ENCODE results near the gene TRPM5.
A peak's percentile ranks its signal among the peaks of the same experiment; 100 is the strongest.
"Not testable (repeated sequence)": the region's sequence is repeated elsewhere in the genome, so short reads cannot be mapped to it uniquely, and the experiment has no call there.

Gene TRPM5

DNA sequence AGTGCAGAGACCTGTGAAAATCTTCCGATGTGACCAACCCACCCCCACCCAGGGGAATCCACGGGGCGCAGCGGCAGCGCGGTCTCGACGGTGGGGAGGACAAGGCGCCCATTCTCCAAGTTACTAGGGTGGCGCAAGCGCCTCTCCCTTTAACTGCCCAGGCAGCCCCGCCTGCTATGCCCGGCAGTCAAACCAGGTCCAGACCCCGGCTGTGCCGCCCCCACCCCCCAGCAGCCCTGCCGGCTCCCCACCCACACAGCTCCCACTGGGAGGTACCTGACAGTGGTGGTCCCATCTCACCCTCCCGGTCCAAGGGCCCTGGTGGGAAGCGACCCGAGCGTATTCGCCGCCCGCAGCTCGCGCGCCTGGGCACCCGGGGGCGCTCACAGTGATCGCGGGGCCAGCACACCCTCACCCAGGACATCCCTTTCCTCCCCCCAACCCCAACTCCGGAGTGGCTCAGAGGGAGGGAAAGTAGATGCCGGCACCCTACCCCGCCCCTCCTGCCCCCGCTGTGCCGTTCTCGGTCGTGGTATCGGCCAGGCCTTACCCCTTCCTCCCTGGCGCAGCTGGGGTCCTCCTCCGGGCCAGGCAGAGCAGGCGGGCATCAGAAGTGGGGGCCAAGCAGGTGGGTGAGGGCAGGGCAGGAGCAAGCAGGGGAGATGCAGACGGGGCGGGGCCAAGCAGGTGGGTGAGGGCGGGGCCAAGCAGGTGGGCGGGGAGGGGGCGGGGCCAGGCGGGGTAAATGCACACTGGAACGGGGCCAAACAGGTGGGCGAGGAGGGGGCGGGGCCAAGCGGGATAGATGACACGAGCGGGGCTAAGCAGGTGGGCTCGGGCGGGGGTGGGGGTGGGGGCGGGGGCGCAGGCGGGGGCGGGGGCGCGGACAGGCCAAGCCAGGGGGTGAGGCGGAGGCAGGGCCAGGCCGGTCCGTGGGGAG, at the start of gene TRPM5:
TSS of gene TRPM5 (minus strand) at position 634 of the 940 bp plus-strand sequence. CDS start 21,478 bp downstream, outside the sequence.
- DNase-seq (ENCODE audit: low spot score), result peak; percentile 5

DNA sequence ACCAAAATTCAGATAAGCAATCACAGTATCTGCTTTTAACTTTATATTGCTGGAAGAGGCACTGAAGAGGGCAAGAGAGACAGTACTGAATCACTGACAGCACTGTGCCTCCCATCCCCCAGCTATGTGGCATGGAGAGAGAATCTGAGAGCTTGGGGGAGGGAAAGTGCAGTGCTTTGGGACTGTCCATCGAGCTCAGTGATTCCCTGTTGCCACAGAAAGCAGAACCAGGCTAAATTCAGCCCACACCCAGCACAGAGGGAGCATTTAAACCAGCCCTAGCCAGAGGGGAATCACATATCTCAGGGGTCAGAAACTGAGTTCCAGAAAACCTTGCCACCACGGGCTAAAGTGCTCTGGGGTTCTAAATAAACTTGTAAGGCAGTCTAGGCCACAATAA, 44.8 kb upstream of the TRPM5 start:
- no peak for DNase-seq (ENCODE audit: low spot score)

DNA sequence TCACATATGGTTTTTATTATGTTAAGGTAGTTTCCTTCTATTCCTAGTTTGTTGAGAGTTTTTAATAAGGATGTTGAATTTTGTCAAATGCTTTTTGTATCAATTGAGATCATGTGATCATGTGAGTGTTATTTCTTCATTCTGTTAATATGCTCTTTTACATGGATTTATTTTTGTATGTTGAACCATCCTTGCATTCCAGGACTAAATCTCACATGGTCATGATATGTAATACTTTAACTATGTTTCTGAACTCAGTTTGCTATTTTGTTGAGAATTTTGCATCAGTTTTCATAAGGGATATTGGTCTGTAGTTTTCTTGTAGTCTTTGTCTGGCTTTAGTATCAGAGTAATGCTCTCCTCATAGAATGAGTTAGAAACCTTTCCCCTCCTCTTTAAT, 43.7 kb upstream of the TRPM5 start:
- DNase-seq (ENCODE audit: low spot score), result no peak

DNA sequence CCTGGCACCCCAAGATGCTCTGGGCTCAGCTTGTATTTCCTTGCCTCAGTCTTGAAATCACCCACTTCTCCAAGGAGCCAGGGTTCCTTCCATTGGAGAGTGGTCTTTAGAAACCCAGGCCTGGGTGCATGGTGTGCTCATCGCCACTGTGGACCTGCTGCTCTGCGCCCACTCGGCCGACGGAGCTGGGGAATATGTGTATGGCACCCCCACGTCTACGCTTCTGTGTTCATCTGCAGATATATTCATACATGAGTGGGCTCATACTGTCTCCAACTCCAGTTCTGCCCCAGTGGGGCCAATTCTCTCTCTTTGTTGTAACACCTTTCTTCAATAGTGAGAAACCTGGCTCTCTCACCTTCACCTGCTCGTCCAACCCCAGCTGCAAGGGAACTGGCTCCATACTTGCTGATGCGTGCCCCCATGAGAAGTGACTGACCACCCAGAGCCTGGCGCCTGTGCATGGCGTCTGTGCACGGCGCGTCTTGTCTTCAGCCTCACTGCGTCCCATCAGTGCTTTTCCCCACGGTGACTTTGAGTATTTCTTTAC, 40.3 kb upstream of the TRPM5 start:
- no peak for DNase-seq (ENCODE audit: low spot score)

DNA sequence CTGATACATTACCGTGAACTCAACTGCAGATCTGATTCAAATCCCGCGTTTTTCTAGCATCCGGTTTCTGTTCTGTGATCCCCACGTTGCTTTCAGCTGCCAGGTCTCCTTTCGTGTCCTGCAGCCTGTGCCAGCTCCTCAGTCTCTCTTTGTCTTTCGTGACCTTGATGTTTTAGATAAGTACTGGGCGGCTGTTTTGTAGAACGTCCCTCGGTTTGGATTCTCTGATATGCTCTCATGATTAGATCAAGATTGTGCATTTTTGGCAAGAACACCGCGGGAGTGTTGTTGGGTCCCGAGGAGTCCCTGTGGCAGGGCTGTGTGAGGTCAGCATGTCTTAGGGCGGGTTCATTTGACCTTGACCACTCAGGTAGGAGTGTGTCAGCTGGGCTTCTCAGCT, 39.1 kb upstream of the TRPM5 start:
- DNase-seq (ENCODE audit: low spot score), result no peak

DNA sequence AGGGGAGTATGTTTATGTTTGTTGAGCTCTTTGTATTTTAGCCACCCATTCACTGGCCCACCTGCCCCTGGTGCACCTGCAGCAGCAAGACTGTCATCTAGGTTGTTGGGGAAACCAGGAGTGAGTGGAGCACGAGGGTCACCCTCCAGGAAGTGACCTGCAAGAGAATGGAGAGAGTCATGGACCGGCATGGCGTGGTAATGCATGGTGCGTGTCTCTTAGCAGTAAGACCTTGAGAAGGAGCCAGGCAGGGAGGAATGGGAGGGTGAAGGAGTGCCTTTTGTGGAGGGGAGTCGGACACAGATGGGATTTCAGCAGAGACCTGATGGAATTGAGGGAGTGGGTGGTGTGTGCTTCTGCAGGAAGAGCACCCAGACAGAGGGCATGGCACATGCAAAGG, 38.4 kb upstream of the TRPM5 start:
- no peak for DNase-seq (ENCODE audit: low spot score)

DNA sequence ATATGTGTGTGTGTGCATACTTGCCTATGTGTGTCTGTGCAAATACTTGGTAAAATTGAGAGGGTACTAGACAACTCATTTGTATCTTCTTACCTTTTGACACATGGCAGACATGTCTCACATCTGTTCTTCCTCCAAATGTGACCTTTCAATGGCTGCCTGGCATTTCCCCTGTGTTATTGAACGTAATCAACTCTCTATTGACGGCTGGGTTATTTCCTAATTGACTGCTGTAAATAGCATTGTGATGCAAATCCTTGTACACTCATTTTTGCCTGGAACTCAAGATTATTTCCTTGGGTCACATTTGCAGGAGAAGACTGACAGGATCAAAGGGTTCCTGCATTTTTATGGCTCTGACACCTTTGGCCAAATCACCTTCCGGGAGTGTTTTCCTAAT, 37.9 kb upstream of the TRPM5 start:
- DNase-seq (ENCODE audit: low spot score), result no peak

DNA sequence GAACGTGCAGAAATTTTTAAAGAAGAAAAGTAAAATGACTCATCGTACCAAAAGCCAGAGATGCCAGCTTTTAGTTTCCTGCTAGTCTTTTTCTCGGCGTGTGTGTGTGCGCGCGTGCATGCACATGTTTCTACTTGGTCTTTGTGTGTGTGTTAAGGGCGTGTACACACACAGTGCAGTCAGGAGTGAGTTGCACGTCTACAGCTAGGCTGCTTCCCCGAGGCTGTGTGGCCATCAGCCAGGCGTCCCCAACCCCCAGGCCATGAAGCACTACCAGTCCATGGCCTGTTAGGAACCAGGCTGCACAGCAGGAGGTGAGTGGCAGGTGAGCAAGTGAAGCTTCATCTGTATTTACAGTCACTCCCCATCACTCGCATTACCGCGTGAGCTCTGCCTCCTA, 36.9 kb upstream of the TRPM5 start:
- DNase-seq (ENCODE audit: low spot score), result no peak

DNA sequence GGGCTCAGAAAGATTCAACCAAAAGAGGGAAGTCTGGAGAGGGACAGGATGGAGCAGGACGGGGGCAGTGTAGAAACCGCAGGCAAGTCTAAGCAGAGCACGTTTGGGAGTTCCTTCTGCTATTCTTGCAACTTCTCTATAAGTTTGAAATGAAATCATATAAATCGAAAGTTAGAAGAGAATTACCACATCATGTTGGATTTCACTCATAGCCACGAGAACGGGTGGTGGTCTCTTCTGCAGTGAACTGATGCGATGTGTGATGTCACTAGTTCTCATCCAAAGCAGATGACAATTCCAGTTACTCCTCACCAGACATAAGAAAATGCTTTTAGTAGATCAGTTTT, 36.5 kb upstream of the TRPM5 start:
- DNase-seq (ENCODE audit: low spot score), result no peak

GRCh38 chr11:2480067-2480873, 36.0 kb upstream of the TRPM5 start:
- DNase-seq (ENCODE audit: low spot score), result not testable (repeated sequence)

DNA sequence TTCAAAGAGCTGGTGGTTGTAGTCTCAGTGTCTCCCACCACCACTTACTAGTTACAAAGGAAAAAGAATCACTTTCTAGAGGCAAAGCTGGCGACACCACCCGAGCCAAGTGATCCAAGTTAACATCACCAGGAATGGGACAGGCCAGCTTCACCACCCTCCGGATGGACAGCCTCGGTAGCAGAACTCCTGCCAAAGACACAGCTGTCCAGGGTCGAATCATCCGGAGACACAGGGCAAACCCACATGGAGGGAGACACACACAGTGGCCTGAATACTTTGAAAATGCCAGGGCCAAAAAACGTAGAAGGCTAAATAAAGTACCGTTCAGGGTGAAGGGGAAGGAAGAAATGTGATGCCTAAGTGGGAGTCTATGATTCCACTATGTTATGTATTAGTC, 33.6 kb upstream of the TRPM5 start:
- no peak for DNase-seq (ENCODE audit: low spot score)

GRCh38 chr11:2477254-2477653, 32.9 kb upstream of the TRPM5 start:
- no peak for DNase-seq (ENCODE audit: low spot score)

DNA sequence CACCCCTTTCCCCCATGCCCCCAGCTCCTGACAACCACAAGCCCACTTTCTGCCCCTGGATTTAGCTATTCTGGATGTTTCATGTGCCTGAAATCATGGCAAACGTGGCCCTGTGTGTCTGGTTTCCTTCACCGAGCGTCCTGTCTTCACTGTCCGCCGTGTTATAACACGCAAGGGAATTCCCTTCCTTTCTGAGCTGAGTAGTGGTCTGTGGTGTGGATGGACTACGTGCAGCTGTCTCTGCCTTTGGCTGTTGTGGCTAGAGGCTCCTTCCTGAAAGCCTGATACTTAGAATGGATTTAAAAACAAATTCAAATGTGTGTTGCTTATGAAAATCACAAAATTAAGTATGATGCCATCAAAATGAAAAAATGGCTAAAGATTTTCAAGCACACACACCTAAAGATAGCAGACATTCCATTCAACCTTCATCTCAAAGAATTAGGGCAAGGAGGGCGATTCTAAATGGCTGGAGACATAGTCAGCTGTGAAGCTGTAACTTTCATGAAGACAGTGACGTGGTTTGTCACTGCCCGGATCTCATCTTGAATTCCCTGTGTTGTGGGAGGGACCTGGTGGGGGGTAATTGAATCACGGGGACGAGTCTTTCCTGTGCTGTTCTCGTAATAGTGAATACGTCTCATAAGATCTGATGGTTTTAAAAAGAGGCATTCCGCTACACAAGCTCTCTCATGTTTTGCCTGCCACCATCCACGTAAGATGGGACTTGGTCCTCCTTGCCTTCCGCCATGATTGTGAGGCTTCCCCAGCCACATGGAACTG, 31.0 kb upstream of the TRPM5 start:
- no peak for DNase-seq (ENCODE audit: low spot score)

DNA sequence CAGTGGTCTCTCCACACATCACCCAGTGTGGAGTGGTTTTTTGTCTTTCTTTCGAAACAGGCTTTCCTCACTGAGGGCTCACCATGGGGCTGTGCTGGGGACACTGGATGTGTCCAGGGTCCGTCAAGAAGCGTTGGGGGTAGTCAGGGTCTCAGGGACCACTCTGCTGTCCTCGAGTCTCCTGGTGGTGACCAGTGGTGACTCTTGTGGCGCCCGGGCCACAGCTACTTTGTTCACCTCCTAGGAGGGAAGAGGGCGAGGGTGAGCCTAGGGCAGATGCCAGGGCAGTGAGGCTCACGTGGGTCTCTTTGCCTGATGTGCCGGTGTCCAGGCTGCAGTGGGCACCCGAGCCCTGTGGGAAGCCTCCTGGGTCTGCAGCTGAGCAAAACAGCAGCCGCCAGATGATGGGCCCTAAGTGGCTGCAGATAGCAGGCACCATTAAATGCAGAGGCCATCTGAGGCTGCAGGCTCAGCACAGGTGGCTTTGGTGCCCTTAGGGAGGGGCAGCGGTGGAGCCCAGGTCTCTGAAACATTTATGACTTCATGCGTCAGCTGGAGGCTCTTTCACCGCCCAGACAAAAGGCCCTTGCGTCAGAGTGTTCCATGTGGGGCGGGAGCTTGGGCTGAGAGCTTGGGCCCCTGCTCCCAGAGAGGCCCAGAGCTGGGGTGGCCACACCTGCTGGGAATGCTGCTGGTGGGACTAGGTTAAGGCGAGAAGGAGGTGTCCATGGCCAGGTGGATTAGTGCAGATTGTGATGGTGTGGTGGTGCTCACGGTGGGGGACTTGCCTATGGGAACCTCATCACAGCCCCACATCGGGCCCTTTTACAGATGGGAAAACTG, 30.0 kb upstream of the TRPM5 start:
- DNase-seq (ENCODE audit: low spot score), result no peak

DNA sequence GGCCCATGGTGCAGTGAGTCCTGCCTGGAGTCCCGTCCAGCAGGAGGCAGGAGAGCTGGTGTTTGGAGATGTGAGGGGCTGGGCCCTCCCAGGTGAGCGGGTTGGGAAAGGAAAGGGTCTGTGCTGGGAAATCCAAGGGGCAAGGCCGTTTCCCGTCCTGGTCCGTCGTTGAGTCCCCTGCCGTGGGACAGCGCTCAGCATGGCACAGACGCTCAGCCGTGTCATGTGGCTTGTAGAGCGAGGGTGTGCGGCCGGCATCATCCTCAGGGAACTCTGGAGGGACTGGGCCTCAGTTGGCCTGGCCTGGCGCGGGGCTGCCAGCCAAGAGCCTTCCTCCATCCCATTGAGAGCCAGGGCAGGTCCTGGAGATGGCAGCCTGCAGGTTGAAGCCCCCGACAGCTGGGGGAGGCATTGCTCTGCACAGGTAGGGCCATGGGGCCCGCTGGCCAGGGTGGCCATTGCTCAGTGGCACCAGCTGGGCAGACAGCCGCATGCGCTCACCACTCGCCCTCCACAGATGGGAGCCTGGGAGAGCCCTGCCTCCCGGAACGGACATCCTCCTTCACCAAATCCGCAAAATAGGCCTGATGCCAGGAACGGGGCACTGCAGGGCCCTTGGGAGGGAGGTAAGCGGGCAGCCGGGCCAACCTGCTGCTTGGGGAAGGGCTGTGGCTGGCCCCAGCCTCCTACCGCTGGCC, 29.2 kb upstream of the TRPM5 start:
- DNase-seq (ENCODE audit: low spot score), result no peak

GRCh38 chr11:2472428-2473186, 28.3 kb upstream of the TRPM5 start:
- DNase-seq (ENCODE audit: low spot score), result no peak

- DNase-seq (ENCODE audit: low spot score), result no peak
Observed at GRCh38 chr11:2471804-2472096, 27.4 kb upstream of the TRPM5 start.

GRCh38 chr11:2471048-2471803, 26.9 kb upstream of the TRPM5 start:
- DNase-seq (ENCODE audit: low spot score), result no peak

GRCh38 chr11:2470495-2470894, 26.2 kb upstream of the TRPM5 start:
- no peak for DNase-seq (ENCODE audit: low spot score)

Measured in kidney tubule cell (primary cell).